Measurements from ENCODE around the gene SCRN3.
A peak's percentile ranks its signal among the peaks of the same experiment; 100 is the strongest.

The SCRN3 gene

DNA sequence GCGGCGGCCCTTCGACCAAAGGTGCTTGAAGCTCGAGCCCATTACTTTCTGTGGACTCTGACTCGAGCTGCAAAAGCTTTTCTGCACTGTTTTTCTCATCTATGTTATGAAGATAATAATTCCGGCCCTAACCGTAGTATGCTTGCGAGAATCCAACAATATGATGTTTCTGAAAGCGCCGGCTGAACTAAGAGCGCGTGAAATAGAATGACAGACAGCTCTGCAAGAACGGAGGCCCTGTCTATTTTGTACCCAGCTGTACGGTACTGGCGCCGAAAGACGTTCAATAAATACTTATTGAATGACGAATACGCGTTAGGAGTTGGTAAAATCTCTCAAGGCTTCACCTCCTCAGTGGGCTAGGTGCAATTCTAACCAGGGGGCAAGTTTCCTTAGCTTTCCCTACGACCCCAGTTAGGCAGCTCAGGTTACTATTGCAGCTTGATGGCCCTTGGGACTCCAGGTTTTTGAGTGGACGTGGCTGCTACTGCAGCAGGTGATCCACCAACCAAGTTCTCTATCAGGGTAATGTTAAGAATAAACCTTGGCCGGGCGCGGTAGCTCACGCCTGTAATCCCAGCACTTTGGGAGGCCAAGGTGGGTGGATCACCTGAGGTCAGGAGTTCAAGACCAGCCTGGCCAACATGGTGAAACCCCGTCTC is 570 bp downstream of the SCRN3 start:
- TF ChIP-seq TCF12 (IDR thresholded peaks at IDR 0.05; ENCODE audit: low read depth) (0 out of 2 replicates have a peak, but pooled peaks have one; percentile 1), YY1 (IDR thresholded peaks at IDR 0.05; ENCODE audit: low read depth) (no peak), FOXM1 (IDR thresholded peaks at IDR 0.05; ENCODE audit: borderline replicate concordance, low read depth) (no peak), REST (IDR thresholded peaks at IDR 0.05; ENCODE audit: low read depth) (no peak), TEAD4 (IDR thresholded peaks at IDR 0.05) (no peak), NFIC (IDR thresholded peaks at IDR 0.05) (0 out of 2 replicates have a peak, but pooled peaks have one; percentile 4)
- TF ChIP-seq, protein P1, sequence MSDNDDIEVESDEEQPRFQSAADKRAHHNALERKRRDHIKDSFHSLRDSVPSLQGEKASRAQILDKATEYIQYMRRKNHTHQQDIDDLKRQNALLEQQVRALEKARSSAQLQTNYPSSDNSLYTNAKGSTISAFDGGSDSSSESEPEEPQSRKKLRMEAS (IDR thresholded peaks at IDR 0.05), result no peak

DNA sequence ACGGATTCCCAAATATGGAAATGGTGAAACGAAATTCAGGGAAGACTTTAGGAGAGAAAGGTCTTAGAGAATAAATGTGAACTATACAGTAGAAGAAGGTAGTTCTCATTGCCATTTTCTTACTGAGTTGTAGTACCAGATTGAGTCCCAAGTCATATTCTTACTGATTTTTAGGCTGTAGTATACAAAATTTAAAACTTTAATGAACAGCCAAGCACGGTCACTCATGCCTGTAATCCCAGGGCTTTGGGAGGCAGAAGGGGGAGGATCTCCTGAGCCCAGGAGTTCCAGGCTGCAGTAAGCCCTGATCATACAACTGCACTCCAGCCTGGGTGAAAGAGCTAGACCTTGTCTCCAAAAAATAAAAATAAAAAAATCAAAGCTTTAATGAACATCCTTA is 2.2 kb downstream of the SCRN3 start:
- TF ChIP-seq TCF12 (IDR thresholded peaks at IDR 0.05; ENCODE audit: low read depth) (no peak), CEBPB (IDR thresholded peaks at IDR 0.05) (no peak), USF1 (IDR thresholded peaks at IDR 0.05) (no peak), ZBTB7A (IDR thresholded peaks at IDR 0.05; ENCODE audit: low read depth) (no peak), TAF1 (IDR thresholded peaks at IDR 0.05; ENCODE audit: low read depth) (no peak), FOXM1 (IDR thresholded peaks at IDR 0.05; ENCODE audit: borderline replicate concordance, low read depth) (no peak), NFIC (IDR thresholded peaks at IDR 0.05) (no peak), REST (IDR thresholded peaks at IDR 0.05; ENCODE audit: low read depth) (no peak), EGR1 (IDR thresholded peaks at IDR 0.05) (no peak), EP300 (IDR thresholded peaks at IDR 0.05; ENCODE audit: borderline replicate concordance) (no peak), RAD21 (IDR thresholded peaks at IDR 0.05; ENCODE audit: low read depth) (no peak), TEAD4 (IDR thresholded peaks at IDR 0.05) (no peak), CREB1 (IDR thresholded peaks at IDR 0.05; ENCODE audit: low read depth) (no peak), YY1 (IDR thresholded peaks at IDR 0.05; ENCODE audit: low read depth) (no peak)
- TF ChIP-seq, protein P1 (IDR thresholded peaks at IDR 0.05), result no peak

GRCh38 chr2:174399171-174399570 is 3.6 kb downstream of the SCRN3 start:
- TF ChIP-seq, protein P1 (IDR thresholded peaks at IDR 0.05), result no peak
- no peak for TF ChIP-seq CREB1 (IDR thresholded peaks at IDR 0.05; ENCODE audit: low read depth)
- no peak for TF ChIP-seq NFIC (IDR thresholded peaks at IDR 0.05)
- TF ChIP-seq RAD21 (IDR thresholded peaks at IDR 0.05; ENCODE audit: low read depth), result no peak

DNA sequence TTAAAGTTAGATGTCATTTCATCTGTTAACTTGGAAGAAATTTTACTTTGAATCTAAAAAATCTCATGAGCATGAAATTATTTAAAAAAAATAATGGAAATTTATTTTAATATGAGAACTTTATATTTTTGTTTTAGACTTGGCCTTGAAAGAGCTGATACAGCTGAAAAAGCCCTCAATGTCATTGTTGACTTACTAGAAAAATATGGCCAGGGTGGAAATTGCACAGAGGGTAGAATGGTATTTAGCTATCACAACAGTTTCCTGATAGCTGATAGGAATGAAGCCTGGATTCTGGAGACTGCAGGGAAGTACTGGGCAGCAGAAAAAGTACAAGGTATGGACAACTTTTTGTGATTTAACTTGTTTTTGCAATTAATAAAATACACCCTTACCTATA is 5.3 kb downstream of the SCRN3 start:
- TF ChIP-seq RAD21 (IDR thresholded peaks at IDR 0.05; ENCODE audit: low read depth), result no peak
- TF ChIP-seq TAF1 (IDR thresholded peaks at IDR 0.05; ENCODE audit: low read depth), result no peak
- TF ChIP-seq, protein P1 (IDR thresholded peaks at IDR 0.05), result no peak
- TF ChIP-seq CREB1 (IDR thresholded peaks at IDR 0.05; ENCODE audit: low read depth), result no peak
- no peak for TF ChIP-seq ZBTB7A (IDR thresholded peaks at IDR 0.05; ENCODE audit: low read depth)
- no peak for TF ChIP-seq REST (IDR thresholded peaks at IDR 0.05; ENCODE audit: low read depth)
- TF ChIP-seq TCF12 (IDR thresholded peaks at IDR 0.05; ENCODE audit: low read depth), result no peak
- TF ChIP-seq NFIC (IDR thresholded peaks at IDR 0.05), result no peak

GRCh38 chr2:174403628-174404027 is 8.1 kb downstream of the SCRN3 start:
- no peak for TF ChIP-seq TEAD4 (IDR thresholded peaks at IDR 0.05)
- TF ChIP-seq FOXM1 (IDR thresholded peaks at IDR 0.05; ENCODE audit: borderline replicate concordance, low read depth), result no peak
- TF ChIP-seq ZBTB7A (IDR thresholded peaks at IDR 0.05; ENCODE audit: low read depth), result no peak
- no peak for TF ChIP-seq YY1 (IDR thresholded peaks at IDR 0.05; ENCODE audit: low read depth)
- no peak for TF ChIP-seq TAF1 (IDR thresholded peaks at IDR 0.05; ENCODE audit: low read depth)
- TF ChIP-seq, protein P1 (IDR thresholded peaks at IDR 0.05), result no peak
- TF ChIP-seq RAD21 (IDR thresholded peaks at IDR 0.05; ENCODE audit: low read depth), result no peak
- TF ChIP-seq CEBPB (IDR thresholded peaks at IDR 0.05), result no peak
- no peak for TF ChIP-seq NFIC (IDR thresholded peaks at IDR 0.05)
- TF ChIP-seq REST (IDR thresholded peaks at IDR 0.05; ENCODE audit: low read depth), result no peak
- no peak for TF ChIP-seq EP300 (IDR thresholded peaks at IDR 0.05; ENCODE audit: borderline replicate concordance)
- no peak for TF ChIP-seq CREB1 (IDR thresholded peaks at IDR 0.05; ENCODE audit: low read depth)
- no peak for TF ChIP-seq USF1 (IDR thresholded peaks at IDR 0.05)
- TF ChIP-seq EGR1 (IDR thresholded peaks at IDR 0.05), result no peak
- no peak for TF ChIP-seq TCF12 (IDR thresholded peaks at IDR 0.05; ENCODE audit: low read depth)
